Parathyroid adenoma (tissue), 2 donors: ENCODE results near the gene PDCD1LG2.
"Not testable (repeated sequence)": the region's sequence is repeated elsewhere in the genome, so short reads cannot be mapped to it uniquely, and the experiment has no call there.

ENCODE experiments used
- H2AFZ ChIP-seq: fragments of 300-600 bp; sonication (generic); one replicate; pipeline ENCODE4 v1.7.0; 2017; ENCODE audit warnings: antibody characterized with exemption, mild to moderate bottlenecking
- H3K27ac ChIP-seq: fragments of 300-600 bp; sonication (generic); one replicate; pipeline ENCODE4 v1.7.0; 2017
- H3K27me3 ChIP-seq: fragments of 300-600 bp; sonication (generic); one replicate; pipeline ENCODE4 v1.7.0; 2017; ENCODE audit warnings: low read length; ENCODE audit not compliant: control insufficient read depth, insufficient read depth
- H3K36me3 ChIP-seq: fragments of 300-600 bp; sonication (generic); one replicate; pipeline ENCODE4 v1.7.0; 2017; ENCODE audit warnings: low read length; ENCODE audit not compliant: control insufficient read depth, insufficient read depth
- H3K4me1 ChIP-seq: fragments of 300-600 bp; sonication (generic); one replicate; pipeline ENCODE4 v1.7.0; 2017; ENCODE audit warnings: control low read depth
- H3K4me2 ChIP-seq: fragments of 300-600 bp; sonication (generic); one replicate; pipeline ENCODE4 v1.7.0; 2017; ENCODE audit warnings: low read length
- H3K4me3 ChIP-seq: fragments of 300-600 bp; sonication (generic); one replicate; pipeline ENCODE4 v1.7.0; 2017; ENCODE audit warnings: low read depth, low read length
- H3K79me2 ChIP-seq: fragments of 300-600 bp; sonication (generic); one replicate; pipeline ENCODE4 v1.7.0; 2017; ENCODE audit warnings: control low read depth
- H3K9ac ChIP-seq: fragments of 300-600 bp; sonication (generic); one replicate; pipeline ENCODE4 v1.7.0; 2017; ENCODE audit warnings: mild to moderate bottlenecking
- H3K9me3 ChIP-seq: fragments of 300-600 bp; sonication (generic); one replicate; pipeline ENCODE4 v1.7.0; 2017; ENCODE audit warnings: low read length; ENCODE audit not compliant: control insufficient read depth
- CTCF ChIP-seq: fragments of 300-600 bp; sonication (generic); IDR thresholded peaks from one replicate; pipeline ENCODE4 v1.7.0; 2017; ENCODE audit warnings: antibody characterized with exemption, mild to moderate bottlenecking
- donor health status: primary hyperparathyroidism.

PDCD1LG2 gene

DNA sequence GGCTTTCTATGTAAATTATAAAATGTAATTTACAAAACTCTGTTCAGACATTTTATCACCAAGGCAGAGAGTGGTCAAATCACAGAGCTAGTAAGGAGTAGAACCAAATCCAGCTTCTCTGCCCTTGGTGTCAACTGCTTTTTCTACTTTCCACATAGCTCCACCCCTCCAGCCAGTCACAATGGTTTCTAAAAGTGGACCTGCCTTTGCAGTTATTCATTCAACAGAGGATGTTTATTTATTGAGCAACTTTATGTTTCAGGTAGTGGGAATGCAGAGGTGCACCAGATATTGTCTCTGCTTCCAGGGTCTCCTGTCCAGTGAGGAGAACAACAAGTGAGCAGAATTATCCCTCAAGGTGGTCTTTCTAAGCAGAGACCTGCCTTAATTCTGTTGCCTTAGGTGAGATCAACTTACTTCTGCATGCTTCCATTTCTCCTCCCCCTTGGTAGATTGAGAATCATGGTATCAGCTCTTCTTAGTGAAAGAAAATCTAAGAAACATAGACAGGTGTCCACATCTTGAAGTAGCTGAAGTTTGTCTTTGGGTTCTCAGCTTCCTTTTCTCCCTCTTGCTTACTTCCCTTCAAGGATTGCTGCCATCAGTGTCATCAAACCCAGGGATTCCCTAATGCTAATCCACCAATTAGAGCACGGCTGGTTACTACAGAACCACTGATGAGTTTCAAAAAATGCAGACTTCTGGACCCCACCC, 17.2 kb upstream of the PDCD1LG2 start:
- TF ChIP-seq CTCF: no peak

GRCh38 chr9:5493679-5494511, 16.4 kb upstream of the PDCD1LG2 start:
- Histone ChIP-seq H3K4me3 (no peak overlapping the region), H3K9me3 (no peaks in the 10 kb centered on the region), H3K4me1 (peaks cover 5% of the 10 kb centered on the region), H3K27me3 (no peaks in the 10 kb centered on the region), H2AFZ (peak overlapping the region; percentile 67), H3K27ac (peak overlapping the region; percentile 37), H3K79me2 (no peaks in the 10 kb centered on the region), H3K9ac (no peak overlapping the region), H3K4me2 (no peak overlapping the region), H3K36me3 (no peaks in the 10 kb centered on the region)
- no peak for TF ChIP-seq CTCF

More for the DNA sequence above, 17.2 kb upstream of the PDCD1LG2 start:
- Histone ChIP-seq H3K79me2 (no peaks in the 10 kb centered on the region), H3K4me3 (no peak overlapping the region), H3K4me2 (no peak overlapping the region), H3K4me1 (peaks cover 5% of the 10 kb centered on the region), H3K27me3 (no peaks in the 10 kb centered on the region), H3K9ac (no peak overlapping the region), H2AFZ (peak overlapping the region; percentile 67), H3K36me3 (no peaks in the 10 kb centered on the region), H3K27ac (no peak overlapping the region), H3K9me3 (no peaks in the 10 kb centered on the region)

DNA sequence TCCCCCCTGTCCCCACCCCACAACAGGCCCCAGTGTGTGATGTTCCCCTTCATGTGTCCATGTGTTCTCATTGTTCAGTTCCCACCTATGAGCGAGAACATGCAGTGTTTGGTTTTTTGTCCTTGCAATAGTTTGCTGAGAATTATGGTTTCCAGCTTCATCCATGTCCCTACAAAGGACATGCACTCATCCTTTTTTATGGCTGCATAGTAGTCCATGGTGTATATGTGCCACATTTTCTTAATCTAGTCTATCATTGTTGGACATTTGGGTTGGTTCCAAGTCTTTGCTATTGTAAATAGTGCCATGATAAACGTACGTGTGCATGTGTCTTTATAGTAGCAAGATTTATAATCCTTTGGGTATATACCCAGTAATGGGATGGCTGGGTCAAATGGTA, 15.6 kb upstream of the PDCD1LG2 start:
- H3K79me2 ChIP-seq, H3K27me3 ChIP-seq, H2AFZ ChIP-seq, H3K36me3 ChIP-seq, H3K9me3 ChIP-seq, H3K4me2 ChIP-seq, H3K9ac ChIP-seq, H3K27ac ChIP-seq, H3K4me1 ChIP-seq, H3K4me3 ChIP-seq: not testable (repeated sequence)

DNA sequence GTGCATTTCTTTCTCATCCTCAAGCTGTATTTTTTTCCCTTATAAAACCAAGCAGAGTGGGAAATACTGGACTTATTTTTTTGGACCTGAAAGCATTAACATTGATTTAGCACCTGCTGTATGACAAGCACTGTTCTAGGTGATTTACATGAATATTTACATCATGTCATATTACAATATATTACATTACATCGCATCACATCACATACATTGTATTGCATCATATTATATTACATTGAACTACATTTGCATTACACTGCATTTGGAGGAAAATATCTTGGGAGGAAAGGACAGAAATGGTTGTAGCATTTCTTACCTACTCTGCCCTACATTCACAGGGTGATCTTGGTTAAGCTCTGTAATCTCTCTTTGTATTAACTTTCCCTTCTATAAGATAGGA, 11.2 kb upstream of the PDCD1LG2 start:
- no peak overlapping the region for H3K27ac ChIP-seq
- H3K9ac ChIP-seq: no peak overlapping the region
- TF ChIP-seq CTCF: no peak
- H2AFZ ChIP-seq: no peak overlapping the region
- H3K27me3 ChIP-seq: no peaks in the 10 kb centered on the region
- no peaks in the 10 kb centered on the region for H3K79me2 ChIP-seq
- H3K4me3 ChIP-seq: no peak overlapping the region
- H3K4me1 ChIP-seq: peaks cover 1% of the 10 kb centered on the region
- no peaks in the 10 kb centered on the region for H3K9me3 ChIP-seq
- H3K36me3 ChIP-seq: no peaks in the 10 kb centered on the region
- no peak overlapping the region for H3K4me2 ChIP-seq

GRCh38 chr9:5499889-5500398, 10.4 kb upstream of the PDCD1LG2 start:
- no peaks in the 10 kb centered on the region for H3K36me3 ChIP-seq
- H3K4me1 ChIP-seq: no peaks in the 10 kb centered on the region
- no peaks in the 10 kb centered on the region for H3K27me3 ChIP-seq
- no peak overlapping the region for H3K4me2 ChIP-seq
- H3K9ac ChIP-seq: no peak overlapping the region
- H3K4me3 ChIP-seq: no peak overlapping the region
- H3K79me2 ChIP-seq: no peaks in the 10 kb centered on the region
- peak overlapping the region; percentile 10 for H2AFZ ChIP-seq
- peak overlapping the region; percentile 65 for H3K27ac ChIP-seq
- H3K9me3 ChIP-seq: no peaks in the 10 kb centered on the region
- no peak for TF ChIP-seq CTCF
